NCI-H187 treated with DMSO at 0.1 percent for 48 hours (cell line): ENCODE measurements around the gene NSUN2.
"Not testable (repeated sequence)": the region's sequence is repeated elsewhere in the genome, so short reads cannot be mapped to it uniquely, and the experiment has no call there.

Experiments
- DNase-seq: peaks from one replicate; lab custom pipeline; 2025; lab: John Stamatoyannopoulos, UW

Gene NSUN2

DNA sequence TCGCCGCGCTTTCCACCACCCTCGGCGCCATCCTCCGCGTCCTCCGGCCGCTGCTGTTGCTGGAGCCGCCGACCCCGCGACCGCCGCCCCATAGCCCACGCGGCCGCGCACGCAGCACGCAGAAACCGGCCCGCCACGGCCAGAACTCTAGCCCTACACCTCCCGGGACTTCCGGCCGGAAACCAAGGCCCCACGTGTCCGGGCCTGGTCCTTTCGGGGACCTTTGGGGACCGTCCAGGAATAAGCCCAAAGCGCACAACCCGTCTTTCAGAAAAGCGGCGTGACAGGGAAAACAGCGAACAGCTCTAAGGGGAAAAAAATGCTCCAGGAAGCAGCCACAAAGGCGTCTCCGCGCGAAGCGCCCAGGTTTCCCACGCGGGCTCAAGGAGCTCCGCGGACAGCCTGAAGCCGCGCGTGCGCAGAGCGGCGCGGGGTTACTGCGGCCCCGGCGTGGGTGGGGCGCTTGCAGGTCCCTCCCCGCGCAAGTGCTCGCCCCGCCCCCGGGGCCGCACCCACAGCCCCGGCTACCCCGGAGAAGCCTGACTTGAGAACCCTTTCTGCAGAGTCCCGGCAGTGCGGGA is at the start of gene NSUN2, which contains the start of gene SRD5A1:
Gene NSUN2, minus strand, starts transcription at position 157 of the 581 bp plus-strand sequence. Its CDS starts 65 bp downstream, at position 92.
Gene SRD5A1, plus strand, starts transcription at position 553 of the 581 bp plus-strand sequence. CDS start 137 bp downstream, outside the sequence.
- peak; percentile 55 for DNase-seq

DNA sequence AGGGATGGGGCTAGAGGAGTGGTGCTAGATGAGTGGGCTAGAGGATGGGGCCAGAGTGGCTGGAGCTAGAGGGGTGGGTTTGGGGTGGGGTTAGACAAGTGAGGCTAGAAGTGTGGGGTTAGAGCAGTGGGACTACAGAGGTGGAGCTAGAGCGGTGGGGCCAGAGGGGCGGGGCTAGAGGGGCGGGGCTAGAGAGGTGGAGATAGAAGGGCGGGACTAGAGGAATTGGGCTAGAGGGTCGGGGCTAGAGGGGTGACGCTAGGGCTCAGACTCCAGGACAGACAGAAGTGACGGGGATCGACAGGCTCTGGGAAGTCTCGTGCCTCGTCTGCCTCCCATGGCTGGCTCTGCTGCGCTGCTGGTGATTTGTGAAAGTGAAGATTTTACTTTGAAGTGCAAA is 49.4 kb upstream of the NSUN2 start:
- DNase-seq: no peak

DNA sequence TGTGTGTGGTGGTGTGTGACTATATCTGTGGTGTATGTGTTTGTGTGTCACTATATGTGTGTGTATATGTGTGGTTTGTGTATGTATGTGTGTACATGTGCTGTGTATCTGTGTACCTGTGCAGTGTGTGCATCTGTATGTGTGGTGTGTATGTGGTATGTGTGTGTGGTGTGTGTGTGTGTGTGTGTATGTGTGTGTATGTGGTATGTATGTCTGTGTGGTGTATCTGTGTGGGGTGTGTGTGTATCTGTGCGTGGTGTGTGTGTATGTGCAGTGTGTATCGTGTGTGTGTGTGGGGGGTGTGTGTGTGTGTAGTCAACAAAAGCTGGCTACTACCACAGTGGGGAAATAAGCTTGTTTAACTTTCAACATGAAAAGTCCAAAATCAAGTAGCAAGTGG is 48.8 kb upstream of the NSUN2 start:
- DNase-seq: no peak

DNA sequence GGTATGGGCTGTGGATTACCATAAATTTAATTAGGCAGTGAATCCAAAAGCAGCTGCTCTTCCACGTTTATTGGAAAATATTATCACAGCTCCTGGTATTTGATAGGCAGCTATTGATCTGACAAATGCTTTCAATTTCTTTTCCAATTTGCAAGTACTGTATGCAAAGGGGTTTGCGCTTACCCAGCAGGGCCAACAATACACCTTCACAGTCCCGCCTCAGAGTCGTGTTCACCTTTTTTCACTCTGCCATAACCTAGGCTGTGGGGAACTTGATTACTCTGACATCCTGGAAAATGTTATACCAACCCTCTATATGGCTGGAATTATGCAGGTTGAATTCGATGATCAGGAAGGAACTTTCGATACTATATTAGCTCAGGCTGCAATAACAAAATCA is 48.1 kb upstream of the NSUN2 start:
- no peak for DNase-seq

DNA sequence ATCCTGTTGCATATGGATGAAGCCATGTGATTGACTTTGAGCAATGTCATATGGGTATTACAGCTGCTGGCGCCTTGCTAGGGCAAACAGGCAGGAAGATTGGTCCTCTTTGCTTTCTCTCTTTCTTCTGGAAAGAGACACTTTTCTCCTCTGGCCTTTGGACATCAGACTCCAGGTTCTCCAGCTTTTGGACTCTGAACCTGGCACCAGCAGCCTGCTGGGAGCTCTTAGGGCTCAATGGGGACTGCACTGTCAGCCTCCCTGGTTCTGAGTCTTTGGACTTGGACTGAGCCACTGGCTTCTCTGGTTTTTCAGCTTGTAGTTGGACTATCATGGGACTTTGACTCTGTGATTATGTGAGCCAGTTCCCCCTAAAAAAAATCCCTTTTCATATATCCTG is 45.5 kb upstream of the NSUN2 start:
- DNase-seq: no peak

DNA sequence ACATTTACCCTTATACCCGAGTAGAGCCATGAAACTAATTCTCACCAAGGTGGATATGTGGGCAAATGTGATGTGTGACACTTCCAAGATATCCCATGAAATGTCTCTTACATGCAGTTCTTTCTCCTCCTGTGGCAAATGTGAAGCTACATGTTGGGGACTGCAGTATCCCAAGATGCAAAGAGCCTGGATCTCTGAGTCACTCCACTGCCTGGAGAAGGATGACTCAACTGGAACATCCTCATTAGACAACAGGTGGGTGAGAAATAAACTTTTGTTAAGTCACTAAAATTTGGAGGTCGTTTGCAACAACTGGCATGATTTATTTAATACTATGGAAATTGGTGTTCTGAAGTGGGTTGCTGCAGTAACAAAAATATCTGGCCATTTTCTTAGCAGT is 43.9 kb upstream of the NSUN2 start:
- DNase-seq: no peak

DNA sequence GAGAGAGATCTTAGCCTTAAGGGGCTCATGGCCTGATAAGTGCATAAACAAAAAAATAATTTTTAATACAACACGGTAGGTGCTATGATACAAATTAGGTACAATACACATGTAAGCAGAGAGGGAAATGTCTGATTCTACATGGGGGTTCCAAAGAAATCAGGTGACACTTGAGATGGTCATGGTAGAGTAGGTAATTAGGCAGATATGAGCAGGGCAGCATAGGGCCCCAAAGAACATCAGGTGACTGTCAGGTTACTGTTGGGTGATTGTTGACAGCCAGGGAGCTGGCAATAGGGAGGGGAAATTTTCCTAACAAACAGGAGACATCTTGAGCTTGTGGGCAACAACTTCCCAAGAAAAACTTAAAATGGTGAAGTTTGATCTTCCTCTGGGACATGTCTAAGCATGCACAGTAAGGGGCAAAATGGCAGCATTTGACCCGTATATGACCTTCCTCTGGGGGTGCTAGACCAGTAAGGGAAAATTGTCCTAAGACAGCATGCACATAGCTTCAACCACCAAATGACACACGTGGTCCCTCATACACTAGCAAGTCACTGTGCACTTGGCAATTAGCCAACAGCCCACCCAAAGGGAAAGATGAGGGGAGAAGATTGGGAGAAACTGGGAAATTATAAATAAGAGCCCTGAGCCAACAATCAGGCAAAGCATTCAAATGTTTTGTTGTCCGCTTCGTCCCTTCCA is 43.1 kb upstream of the NSUN2 start:
- DNase-seq: no peak

DNA sequence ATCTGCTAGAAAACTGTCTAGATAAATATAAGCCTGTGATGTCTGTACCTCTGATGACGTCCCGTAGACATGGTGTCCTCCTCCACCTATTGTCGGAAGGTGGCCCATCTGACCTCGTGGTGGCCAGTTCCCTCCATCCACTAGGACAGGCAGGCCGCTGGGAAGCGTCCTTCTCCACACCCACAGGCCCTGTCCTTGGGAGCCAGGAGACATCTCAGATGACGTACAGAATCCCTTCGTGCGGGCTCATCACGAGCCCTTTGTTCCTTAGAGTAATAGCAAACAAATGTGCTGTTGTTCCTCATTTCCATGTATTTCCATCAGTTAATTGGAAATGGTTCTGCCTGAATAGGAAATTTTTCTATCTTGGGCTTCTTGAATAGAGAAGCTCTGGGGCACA is 42.0 kb upstream of the NSUN2 start:
- DNase-seq: no peak

DNA sequence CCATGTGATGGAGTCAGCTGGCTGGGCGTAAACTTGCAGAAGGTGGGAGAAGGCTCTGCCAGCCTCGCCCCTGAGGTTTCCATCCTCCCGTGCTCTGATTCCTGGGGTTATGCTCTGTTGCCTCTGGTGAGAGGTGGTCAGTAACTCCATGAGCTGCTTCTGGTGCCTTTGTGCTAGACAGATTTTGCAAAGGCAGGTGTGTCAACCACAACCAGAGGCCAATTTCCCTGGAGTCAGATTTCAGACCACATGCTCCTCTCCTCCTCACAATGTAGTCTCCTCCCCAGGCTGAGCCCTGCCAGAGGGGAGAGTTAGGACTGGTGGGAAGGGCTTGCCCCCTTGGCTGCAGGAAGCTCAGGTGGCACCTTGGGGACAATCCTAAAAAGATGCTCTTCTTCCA is 41.6 kb upstream of the NSUN2 start:
- DNase-seq: peak; percentile 50

DNA sequence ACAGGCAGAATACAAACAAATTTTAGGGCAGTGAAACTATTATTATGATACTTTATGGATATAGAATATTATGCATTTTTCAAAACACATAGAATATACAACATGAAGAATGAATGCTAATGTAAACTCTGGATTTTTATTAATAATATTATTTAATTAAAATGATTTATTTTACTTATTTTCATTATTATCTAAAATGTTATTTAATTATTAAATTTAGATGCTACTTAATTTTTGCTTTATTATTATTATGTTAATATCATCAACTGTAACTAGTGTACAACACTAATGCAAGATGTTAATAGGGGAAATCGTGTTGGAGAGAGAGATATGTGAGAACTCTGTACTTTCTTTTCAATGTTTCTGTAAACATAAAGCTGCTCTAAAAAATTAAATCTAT is 41.1 kb upstream of the NSUN2 start:
- DNase-seq: no peak

DNA sequence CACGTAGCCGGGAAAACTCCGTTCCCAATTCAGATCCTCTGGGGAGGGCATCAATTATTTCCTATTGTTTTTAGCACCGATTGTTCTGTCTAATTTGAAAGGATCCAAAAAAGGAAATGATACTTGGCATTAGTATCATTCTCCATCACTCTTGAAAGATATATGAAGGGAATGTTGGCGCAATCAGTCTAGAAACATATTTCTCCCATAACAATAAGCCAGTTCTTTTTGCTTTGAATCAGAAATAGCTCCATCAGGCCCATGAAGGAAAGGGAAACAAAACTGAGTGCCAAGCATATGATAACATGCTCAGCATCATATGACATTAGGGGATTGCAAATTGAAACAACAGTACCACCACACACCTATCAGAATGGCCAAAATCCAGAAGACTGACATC is 40.2 kb upstream of the NSUN2 start:
- no peak for DNase-seq

DNA sequence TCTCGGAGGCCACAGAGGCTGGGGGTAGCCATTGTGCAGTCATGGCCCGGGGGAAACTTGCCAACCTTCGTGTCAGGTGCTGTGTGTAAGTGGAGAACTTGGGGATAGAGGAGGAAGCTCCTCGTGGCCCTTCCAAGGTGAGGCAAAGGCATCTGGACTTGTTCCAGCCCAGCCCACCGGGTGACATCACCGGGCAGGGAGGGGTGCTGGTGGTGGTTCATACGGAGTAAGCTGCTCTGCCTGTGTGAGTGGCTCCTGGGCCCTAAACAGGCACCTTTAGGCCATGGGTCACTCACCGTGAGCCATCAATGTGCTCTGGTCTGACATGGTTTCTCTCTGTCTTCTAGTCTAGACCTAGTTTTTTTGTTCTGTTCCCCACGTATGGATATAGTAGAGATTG is 35.9 kb upstream of the NSUN2 start:
- DNase-seq: not testable (repeated sequence)

DNA sequence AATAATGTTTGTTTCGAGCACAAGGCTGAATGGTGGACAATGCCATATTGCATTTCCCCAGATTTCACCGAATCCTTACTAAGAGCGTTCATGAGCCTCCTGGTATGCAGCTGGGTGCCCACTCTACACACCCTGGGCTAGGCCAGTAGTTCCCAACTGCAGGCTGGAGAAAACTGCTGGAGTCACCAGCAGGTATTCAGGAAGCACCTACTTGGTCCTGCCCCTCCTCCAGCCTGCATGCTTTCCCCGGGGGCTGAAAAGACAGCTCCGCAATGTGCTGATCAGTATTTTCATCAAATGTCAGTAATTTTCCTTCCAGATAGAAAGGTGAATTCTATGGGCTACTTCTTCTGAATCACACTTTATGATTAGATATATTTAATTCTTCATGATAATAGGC is 34.8 kb upstream of the NSUN2 start:
- no peak for DNase-seq

DNA sequence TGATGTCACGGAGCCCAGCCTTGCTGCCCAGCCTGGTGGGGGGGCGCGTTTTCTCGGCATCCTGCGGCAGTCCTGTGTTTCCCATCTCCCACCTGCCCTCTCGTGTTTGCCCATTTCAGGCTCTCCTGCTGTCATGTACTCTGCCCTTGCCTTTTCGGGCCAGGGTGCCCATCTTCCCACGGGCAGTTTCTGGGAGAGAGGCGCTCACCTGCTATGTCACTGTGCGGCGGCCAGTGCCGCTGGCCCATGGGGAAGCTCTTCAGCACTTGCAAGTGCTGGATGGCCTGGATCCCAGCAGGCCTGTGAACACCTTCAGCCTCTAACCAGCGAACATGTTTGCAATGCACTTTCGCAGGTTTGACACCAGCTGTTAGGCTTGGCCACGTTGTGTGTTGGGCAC is 33.9 kb upstream of the NSUN2 start:
- DNase-seq: no peak

DNA sequence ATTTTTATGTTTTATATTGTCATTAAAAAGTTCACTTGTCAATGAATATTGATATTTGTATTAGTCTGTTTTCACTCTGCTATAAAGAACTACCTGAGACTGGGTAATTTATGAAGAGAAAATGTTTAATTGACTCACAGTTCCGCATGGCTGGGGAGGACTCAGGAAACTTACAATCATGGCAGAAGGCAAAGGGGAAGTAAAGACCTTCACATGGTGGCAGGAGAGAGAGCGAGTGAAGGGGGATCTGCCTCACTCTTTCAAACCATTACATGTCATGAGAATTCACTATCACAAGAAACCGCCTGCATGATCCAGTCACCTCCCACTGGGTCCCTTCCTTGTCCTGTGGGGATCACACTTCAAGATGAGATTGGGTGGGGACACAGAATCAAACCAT is 27.8 kb upstream of the NSUN2 start:
- DNase-seq: no peak

DNA sequence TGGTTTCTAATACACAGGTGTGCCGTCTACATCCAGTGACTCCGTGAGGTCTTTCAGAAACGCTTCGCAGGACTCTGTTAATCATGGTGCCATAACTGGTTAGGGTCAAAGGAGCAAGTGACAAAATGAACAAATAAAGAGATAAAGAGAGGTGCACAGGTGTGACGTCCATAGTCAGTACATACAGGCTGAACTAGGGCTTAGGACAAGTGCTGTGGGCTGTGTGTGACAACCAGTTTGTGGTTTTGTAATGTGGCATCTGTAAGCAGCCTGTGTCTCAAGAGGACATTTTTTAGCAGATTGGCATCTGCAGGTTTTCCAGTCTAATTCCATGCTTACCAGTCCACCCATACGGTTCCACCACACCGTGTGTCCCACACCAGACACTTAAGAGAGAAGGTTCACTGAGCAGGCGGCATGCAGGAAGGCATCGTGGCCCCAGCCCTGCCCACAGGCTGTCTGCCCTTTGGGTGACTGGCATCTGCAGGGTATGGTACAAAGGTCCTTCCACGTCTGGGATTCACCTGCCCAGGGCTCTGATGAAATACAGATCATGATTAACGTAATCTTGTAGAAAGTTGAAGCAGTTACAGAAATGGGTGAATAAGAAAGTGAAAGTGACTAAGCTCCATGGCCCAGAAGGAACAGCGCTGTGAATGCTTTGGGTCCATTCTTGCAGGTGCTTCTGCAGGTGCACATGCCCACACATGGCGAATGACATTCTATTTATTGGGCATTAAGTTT is 27.3 kb upstream of the NSUN2 start:
- no peak for DNase-seq

DNA sequence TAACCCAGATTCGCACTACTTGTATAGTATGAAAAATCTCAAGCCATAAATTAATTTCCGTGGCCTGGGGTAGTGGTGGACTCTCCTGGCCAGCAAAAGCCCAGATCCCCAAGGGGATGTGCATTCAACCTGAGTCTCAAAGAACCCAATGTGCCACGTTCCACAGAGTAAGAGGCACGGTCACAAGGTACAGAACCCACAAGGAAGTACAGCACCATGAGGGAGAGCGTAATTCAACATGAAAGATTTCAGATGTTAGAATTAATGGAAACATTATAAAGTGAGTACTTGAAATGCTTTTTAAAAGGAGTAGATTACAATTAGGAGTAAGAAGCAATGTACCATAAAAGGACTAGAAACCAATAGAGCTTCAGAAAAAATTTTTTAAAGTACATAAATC is 23.8 kb upstream of the NSUN2 start:
- DNase-seq: no peak

DNA sequence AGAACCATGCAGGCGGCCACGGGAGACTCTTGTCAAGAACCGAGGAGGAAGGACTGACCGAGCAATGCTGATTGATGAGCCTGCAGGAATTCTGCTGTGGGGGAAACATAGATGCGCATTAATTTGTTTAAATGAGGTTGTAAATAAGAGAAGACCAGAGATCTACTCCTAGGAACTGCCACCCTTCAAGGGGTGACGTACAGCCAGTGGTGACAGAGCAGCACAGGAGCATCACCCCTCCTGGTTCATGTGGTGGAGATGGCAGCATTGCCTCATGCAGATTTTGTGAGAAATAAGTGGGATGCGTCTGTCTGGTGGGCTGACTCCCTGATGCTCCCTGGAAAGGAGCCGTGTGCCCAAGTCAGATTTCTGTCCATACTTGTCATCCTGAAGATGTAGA is 22.6 kb upstream of the NSUN2 start:
- no peak for DNase-seq

DNA sequence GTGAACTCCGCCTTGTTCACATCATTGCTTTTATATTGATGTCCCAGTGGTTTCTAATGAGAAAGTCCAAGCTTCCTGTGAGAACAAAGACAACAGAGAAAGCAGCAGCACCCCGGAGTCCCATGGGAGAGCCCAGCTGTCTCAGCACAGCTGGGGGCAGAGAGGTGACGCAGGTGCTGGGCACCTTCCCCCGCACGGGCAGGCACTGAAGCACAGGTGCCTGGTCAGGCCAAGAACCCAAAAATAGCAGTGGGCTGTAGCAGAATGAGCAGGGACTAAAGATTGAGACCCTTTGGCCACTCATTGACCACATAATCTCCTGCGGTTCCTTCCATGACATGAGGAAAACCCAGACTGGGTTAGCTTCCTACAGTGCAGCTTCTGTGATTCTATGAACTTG is 19.2 kb upstream of the NSUN2 start:
- no peak for DNase-seq

DNA sequence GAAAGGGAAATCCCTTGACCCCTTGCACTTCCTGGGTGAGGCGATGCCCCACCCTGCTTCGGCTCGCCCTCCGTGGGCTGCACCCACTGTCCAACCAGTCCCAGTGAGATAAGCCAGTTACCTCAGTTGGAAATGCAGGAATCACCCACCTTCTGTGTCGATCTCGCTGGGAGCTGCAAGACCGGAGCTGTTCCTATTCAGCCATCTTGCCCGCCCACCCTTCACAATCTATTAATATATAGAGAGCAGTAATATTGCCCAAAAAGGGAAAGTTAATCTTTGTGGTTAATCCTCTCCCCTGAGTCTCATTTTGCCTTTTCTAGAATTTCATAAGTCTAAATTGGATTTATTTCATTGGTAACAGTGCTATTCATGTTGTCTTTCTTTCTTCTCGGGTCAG is 16.8 kb upstream of the NSUN2 start:
- DNase-seq: no peak

DNA sequence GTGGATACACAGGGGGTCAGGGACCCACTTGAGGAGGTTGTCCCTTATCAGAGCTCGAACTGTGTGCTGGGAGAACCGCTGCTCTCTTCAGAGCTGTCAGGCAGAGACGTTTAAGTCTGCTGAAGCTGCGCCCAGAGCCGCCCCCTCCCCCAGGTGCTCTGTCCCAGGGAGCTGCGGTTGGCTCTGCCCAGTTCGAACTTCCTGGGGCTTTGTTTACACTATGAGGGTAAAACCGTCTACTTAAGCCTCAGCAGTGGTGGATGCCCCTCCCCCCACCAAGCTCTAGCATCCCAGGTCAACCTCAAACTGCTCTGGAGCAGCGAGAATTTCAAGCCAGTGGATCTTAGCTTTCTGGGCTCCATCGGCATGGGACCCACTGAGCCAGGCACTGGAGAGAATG is 16.3 kb upstream of the NSUN2 start:
- no peak for DNase-seq

DNA sequence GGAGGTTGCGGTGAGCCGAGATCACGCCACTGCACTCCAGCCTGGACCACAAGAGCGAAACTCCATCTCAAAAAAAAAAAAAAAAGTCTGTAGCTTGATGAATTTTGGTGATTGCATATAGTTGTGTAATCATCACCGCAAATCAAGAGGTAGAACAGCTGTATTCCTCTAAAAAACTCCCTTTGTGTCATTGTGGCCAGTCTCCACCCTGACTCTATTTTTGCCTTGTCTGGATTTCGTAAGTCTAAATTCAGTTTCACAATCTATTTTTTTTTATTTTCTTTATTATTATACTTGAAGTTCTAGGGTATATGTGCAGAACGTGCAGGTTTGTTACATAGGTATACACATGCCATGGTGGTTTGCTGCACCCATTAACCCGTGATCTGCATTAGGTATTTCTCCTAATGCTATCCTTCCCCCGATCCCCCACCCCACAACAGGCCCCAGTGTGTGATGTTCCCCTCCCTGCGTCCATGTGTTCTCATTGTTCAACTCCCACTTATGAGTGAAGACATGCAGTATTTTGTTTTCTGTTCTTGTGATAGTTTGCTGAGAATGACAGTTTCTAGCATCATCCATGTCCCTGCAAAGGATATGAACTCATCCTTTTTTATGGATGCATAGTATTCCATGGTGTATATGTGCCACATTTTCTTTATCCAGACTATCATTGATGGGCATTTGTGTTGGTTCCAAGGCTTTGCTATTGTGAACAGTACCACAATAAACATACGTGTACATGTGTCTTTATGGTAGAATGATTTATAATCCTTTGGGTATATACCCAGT is 12.9 kb upstream of the NSUN2 start:
- DNase-seq: not testable (repeated sequence)
